SK-N-MC (cell line): ENCODE data around the gene TMEM220.

Source experiments
- DNase-seq: peaks from one replicate; pipeline ENCODE4 v3.0.0-alpha.2; 2011; ENCODE audit warnings: low read depth, low spot score
- H3K27ac ChIP-seq: fragments of 200-600 bp; sonication (generic); 2 replicates; pipeline ENCODE4 v1.5.1; 2016; ENCODE audit warnings: mixed run types
- H3K36me3 ChIP-seq: fragments of 200-600 bp; sonication (generic); 2 replicates; pipeline ENCODE4 v1.6.1; 2017; ENCODE audit warnings: antibody characterized with exemption, low read length, mixed read lengths; ENCODE audit not compliant: insufficient read depth
- H3K4me3 ChIP-seq: fragments of 200-600 bp; sonication (generic); 2 replicates; pipeline ENCODE4 v1.5.1; 2016
- H3K9ac ChIP-seq: fragments of 200-600 bp; sonication (generic); 2 replicates; pipeline ENCODE4 v1.8.0; 2017; ENCODE audit warnings: mixed run types, mixed read lengths; ENCODE audit not compliant: insufficient read length
- H3K9me3 ChIP-seq: fragments of 200-600 bp; sonication (generic); 2 replicates; pipeline ENCODE4 v1.6.1; 2017; ENCODE audit warnings: low read depth, mild to moderate bottlenecking, antibody characterized with exemption, low read length, moderate library complexity, mixed read lengths
- EZH2 ChIP-seq: fragments of 200-600 bp; sonication (generic); IDR thresholded peaks from one replicate; pipeline ENCODE4 v1.6.1; 2017; ENCODE audit warnings: antibody characterized with exemption
- FOXP2 ChIP-seq: optimal IDR thresholded peaks from 2 replicates; pipeline ENCODE3; 2011; ENCODE audit warnings: mild to moderate bottlenecking, moderate library complexity; ENCODE audit not compliant: insufficient read depth; ENCODE audit errors: extremely low read length, control extremely low read depth
- POLR2AphosphoS5 ChIP-seq: IDR thresholded peaks from 2 replicates; pipeline ENCODE4 v1.6.1; 2012; ENCODE audit warnings: mild to moderate bottlenecking, low read depth, low read length, borderline replicate concordance

TMEM220 gene

DNA sequence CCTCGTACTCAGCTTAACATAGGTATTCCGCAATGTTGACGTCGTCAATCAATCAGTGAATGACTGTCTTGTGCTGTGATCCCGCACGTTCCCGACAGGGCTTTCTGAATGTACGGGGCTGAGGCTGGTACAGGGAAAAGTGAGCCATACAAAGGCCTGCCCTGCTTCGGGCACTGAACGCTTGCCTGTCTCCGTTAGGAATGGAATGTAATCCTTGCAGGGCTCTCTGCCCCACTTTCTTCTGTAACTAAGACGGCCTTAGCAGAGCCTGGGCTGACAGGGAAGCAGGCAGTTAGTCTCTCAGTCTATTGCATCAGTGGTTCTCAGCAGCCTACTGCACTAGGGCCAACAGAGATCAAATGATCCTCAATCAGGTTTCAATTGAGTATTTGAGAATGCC, 56.5 kb downstream of the TMEM220 start:
- H3K9ac ChIP-seq = no peak overlapping the region
- H3K27ac ChIP-seq = no peak overlapping the region
- DNase-seq = no peak
- no peak overlapping the region for H3K4me3 ChIP-seq
- TF ChIP-seq POLR2AphosphoS5 (no peak), EZH2 (no peak), FOXP2 (no peak)
- peaks cover 21% of the 10 kb centered on the region for H3K36me3 ChIP-seq
- H3K9me3 ChIP-seq = no peaks in the 10 kb centered on the region

DNA sequence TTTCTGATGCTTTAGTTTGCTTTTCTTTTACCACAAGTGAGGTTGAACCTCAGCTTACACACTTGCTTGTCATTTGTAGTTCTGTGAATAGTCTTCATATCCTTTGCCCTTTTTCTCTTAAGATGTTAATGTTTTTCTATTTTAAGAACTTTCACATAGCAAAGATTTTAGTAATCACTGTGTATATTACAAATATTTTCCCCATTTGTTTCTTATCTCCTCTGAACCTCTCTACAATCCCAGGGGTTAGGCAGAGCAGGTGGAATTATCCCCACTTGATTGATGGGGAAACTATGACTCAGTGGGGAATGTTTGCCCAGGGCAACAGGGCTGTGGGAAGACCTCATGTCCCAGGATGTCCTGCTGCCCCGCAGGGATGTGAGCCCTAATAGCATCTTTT, 61.0 kb downstream of the TMEM220 start:
- TF ChIP-seq EZH2 = no peak
- TF ChIP-seq FOXP2 = no peak
- no peak for TF ChIP-seq POLR2AphosphoS5
- Histone ChIP-seq H3K4me3 (no peak overlapping the region), H3K27ac (no peak overlapping the region), H3K36me3 (no peaks in the 10 kb centered on the region), H3K9ac (no peak overlapping the region), H3K9me3 (no peaks in the 10 kb centered on the region)
- DNase-seq = no peak

DNA sequence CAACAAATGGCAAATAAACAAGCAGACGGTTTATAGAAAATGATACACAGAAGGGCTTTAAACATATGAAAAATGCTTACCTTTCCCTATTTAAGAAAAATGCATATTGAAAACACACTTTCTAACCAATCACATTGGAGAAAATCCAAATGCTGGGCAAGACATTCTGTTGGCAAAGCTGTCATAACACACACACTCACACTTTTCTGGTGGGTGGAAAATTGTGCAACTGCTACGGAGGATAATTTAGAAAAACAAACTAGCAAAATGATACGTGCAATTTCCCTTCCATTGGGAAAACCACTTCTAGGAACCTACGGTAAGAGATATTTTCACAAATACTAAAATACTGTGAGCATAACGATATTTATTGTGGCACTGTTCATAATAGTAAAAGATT, 62.9 kb downstream of the TMEM220 start:
- Histone ChIP-seq H3K9me3 (no peaks in the 10 kb centered on the region), H3K36me3 (no peaks in the 10 kb centered on the region), H3K4me3 (no peak overlapping the region), H3K27ac (no peak overlapping the region), H3K9ac (no peak overlapping the region)
- DNase-seq = no peak
- TF ChIP-seq FOXP2 = no peak
- no peak for TF ChIP-seq POLR2AphosphoS5
- no peak for TF ChIP-seq EZH2

DNA sequence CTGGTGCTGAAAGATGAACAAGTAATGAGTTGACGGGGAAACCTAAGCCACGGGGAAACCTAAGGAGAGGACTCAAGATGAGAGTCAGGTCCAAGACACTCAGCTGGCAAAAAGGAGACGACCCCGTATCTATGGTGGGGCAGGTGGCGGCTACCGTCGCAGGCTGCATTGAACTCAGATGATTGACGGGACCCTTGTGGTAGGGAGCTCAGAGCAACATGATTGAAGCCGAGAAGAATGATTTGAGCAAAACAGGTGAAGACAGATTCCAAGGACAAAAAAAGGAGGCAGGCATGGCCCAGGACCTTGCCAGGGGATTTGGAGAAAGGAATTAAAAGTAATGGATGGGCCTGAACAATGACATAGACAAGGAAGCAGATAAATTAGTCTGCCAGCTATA, 65.3 kb downstream of the TMEM220 start:
- Histone ChIP-seq H3K36me3 (no peaks in the 10 kb centered on the region), H3K27ac (no peak overlapping the region), H3K4me3 (no peak overlapping the region), H3K9ac (no peak overlapping the region), H3K9me3 (no peaks in the 10 kb centered on the region)
- DNase-seq = no peak
- TF ChIP-seq EZH2 = no peak
- no peak for TF ChIP-seq FOXP2
- no peak for TF ChIP-seq POLR2AphosphoS5
